NCI-H446 (cell line): ENCODE results near the gene RPUSD2.

ENCODE experiments used
- DNase-seq, 2 experiments: peaks; one replicate each; lab custom pipeline; 2025; lab: John Stamatoyannopoulos, UW

Gene RPUSD2

DNA sequence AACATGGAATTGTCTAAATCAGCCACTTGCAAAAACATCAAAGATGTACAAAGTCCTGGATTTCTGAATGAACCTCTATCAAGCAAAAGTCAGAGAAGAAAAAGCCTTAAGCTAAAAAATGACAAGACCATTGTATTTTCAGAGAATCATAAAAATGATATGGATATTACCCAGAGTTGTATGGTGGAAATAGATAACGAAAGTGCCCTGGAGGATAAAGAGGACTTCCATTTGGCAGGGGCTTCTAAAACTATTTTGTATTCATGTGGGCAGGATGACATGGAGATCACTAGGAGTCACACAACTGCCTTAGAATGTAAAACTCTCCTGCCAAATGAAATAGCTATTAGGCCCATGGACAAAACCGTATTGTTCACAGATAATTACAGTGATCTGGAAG, 54.3 kb downstream of the RPUSD2 start:
- DNase-seq: no peak
